ENCODE data around the gene CAPN9. TPM values are rescaled to one million over a fixed set of nuclear protein-coding genes. Genes with fewer than 3 reads are reported as not detected.

CAPN9 gene
- total and polyA plus RNA-seq, 8 donors, result 0.84 to 5.0 (median 1.7) TPM

- no peaks in the 10 kb centered on the region for H3K27me3 ChIP-seq
- no peak overlapping the region for H3K27ac ChIP-seq
- H3K4me3 ChIP-seq, result no peak overlapping the region
- ATAC-seq (no peak), DNase-seq (no peak)
- no peaks in the 10 kb centered on the region for H3K36me3 ChIP-seq
- no peak for TF ChIP-seq CTCF (IDR thresholded peaks at IDR 0.05)
- intact Hi-C loops (cut with DNase I), result no loop called here
- H3K9me3 ChIP-seq, result peaks cover 0 to 14% of the 10 kb centered on the region in 2 donors
- no peaks in the 10 kb centered on the region for H3K4me1 ChIP-seq
Observed at GRCh38 chr1:230809256-230809990, 62.2 kb downstream of the CAPN9 start.

GRCh38 chr1:230812568-230812967, 65.4 kb downstream of the CAPN9 start:
- no peak for DNase-seq
- Histone ChIP-seq H3K27ac (no peak overlapping the region), H3K27me3 (no peaks in the 10 kb centered on the region), H3K4me1 (no peaks in the 10 kb centered on the region), H3K36me3 (no peaks in the 10 kb centered on the region), H3K4me3 (no peak overlapping the region), H3K9me3 (peaks cover 0 to 14% of the 10 kb centered on the region in 2 donors)
- intact Hi-C loops (cut with DNase I), result no loop called here
- no peak for TF ChIP-seq CTCF (IDR thresholded peaks at IDR 0.05)
- ATAC-seq, result no peak

GRCh38 chr1:230814949-230815692, 67.9 kb downstream of the CAPN9 start:
- H3K36me3 ChIP-seq, result no peaks in the 10 kb centered on the region
- ATAC-seq, result no peak
- H3K4me3 ChIP-seq, result no peak overlapping the region
- H3K9me3 ChIP-seq, result peaks cover 0 to 14% of the 10 kb centered on the region in 2 donors
- no peak for TF ChIP-seq CTCF (IDR thresholded peaks at IDR 0.05)
- intact Hi-C loops (cut with DNase I), result no loop called here
- no peak overlapping the region for H3K27ac ChIP-seq
- DNase-seq, result no peak
- no peaks in the 10 kb centered on the region for H3K4me1 ChIP-seq
- no peaks in the 10 kb centered on the region for H3K27me3 ChIP-seq

GRCh38 chr1:230816018-230816417, 68.8 kb downstream of the CAPN9 start:
- H3K9me3 ChIP-seq, result peaks cover 0 to 14% of the 10 kb centered on the region in 2 donors
- ATAC-seq, result no peak
- intact Hi-C loops (cut with DNase I), result no loop called here
- TF ChIP-seq CTCF (IDR thresholded peaks at IDR 0.05), result no peak
- no peaks in the 10 kb centered on the region for H3K27me3 ChIP-seq
- H3K4me3 ChIP-seq, result no peak overlapping the region
- no peak for DNase-seq
- H3K4me1 ChIP-seq, result no peaks in the 10 kb centered on the region
- no peaks in the 10 kb centered on the region for H3K36me3 ChIP-seq
- H3K27ac ChIP-seq, result no peak overlapping the region

- no peak for TF ChIP-seq CTCF (IDR thresholded peaks at IDR 0.05)
- H3K36me3 ChIP-seq, result no peaks in the 10 kb centered on the region
- no peak overlapping the region for H3K4me3 ChIP-seq
- ATAC-seq (no peak), DNase-seq (no peak)
- H3K4me1 ChIP-seq, result no peaks in the 10 kb centered on the region
- H3K9me3 ChIP-seq, result peaks cover 0 to under 1% of the 10 kb centered on the region in 2 donors
- H3K27me3 ChIP-seq, result no peaks in the 10 kb centered on the region
- H3K27ac ChIP-seq, result no peak overlapping the region
- intact Hi-C loops (cut with DNase I), result no loop called here
Observed at GRCh38 chr1:230818367-230818766, 71.2 kb downstream of the CAPN9 start.

Data from left lung (tissue), 10 donors.